Naive B cell (primary cell): ENCODE measurements around the gene SIX4. TPM values are rescaled to one million over a fixed set of nuclear protein-coding genes. Genes with fewer than 3 reads are reported as not detected.

Source experiments
- ATAC-seq, 2 donors: fragments of 150-1000 bp; cut with Tn5 transposase; 2 replicates each; pipeline ENCODE4 v1.10.0; 2021; ENCODE audit warnings: low read depth in 2 of 2, mild to moderate bottlenecking in 2 of 2, moderate library complexity in 2 of 2
- DNase-seq: peaks from one replicate; pipeline ENCODE4 v3.0.0; 2022
- H3K27ac Mint-ChIP-seq, 6 donors: one replicate each; pipeline ENCODE4 v1.8.0; 2020 to 2022; ENCODE audit warnings: mild to moderate bottlenecking in 6 of 6, mixed read lengths in 6 of 6, moderate library complexity in 5 of 6, inconsistent platforms in 2 of 6
- H3K27me3 Mint-ChIP-seq, 3 donors: one replicate each; pipeline ENCODE4 v1.8.0; 2021 to 2022; ENCODE audit warnings: mixed read lengths in 3 of 3, mild to moderate bottlenecking in 1 of 3
- H3K36me3 Mint-ChIP-seq, 2 donors: one replicate each; pipeline ENCODE4 v1.8.0; 2020 to 2022; ENCODE audit warnings: mixed read lengths in 2 of 2, inconsistent platforms in 1 of 2, mild to moderate bottlenecking in 1 of 2
- H3K4me1 Mint-ChIP-seq, 3 donors: one replicate each; pipeline ENCODE4 v1.8.0; 2020 to 2022; ENCODE audit warnings: mixed read lengths in 3 of 3, inconsistent platforms in 1 of 3, mild to moderate bottlenecking in 1 of 3, moderate library complexity in 1 of 3
- H3K4me3 Mint-ChIP-seq, 8 donors: one replicate each; pipeline ENCODE4 v1.8.0; 2020 to 2022; ENCODE audit warnings: mild to moderate bottlenecking in 8 of 8, mixed read lengths in 8 of 8, moderate library complexity in 8 of 8, inconsistent platforms in 2 of 8
- H3K9me3 Mint-ChIP-seq, 7 donors: one replicate each; pipeline ENCODE4 v1.8.0; 2020 to 2022; ENCODE audit warnings: mixed read lengths in 7 of 7, mild to moderate bottlenecking in 5 of 7, inconsistent platforms in 2 of 7, moderate library complexity in 1 of 7
- polyA plus RNA-seq, 6 donors: library from polyadenylated mRNA; unstranded; fragments of 300-500 nt; fragmentation: Illumina TruSeq; gene quantifications; one replicate each; pipeline ENCODE4 v1.2.3, GENCODE V29; 2021; ENCODE audit warnings: low read depth in 6 of 6

SIX4 gene
- not detected for polyA plus RNA-seq

- Mint-ChIP-seq H3K4me3 (peak within 1 kb of the TSS; percentile 78 to 97 (median 90)), H3K36me3 (peaks cover 0 to 6% of the 10 kb centered on the region in 2 donors), H3K27me3 (peaks cover 69 to 83% (median 78%) of the 10 kb centered on the region in 3 donors), H3K27ac (peak within 1 kb of the TSS in 3 of 6 donors; percentile 52 to 81 (median 68)), H3K9me3 (peaks cover 0 to 13% (median 2%) of the 10 kb centered on the region in 7 donors), H3K4me1 (peaks cover 21 to 29% (median 23%) of the 10 kb centered on the region in 3 donors)
- peak in 1 of 2 donors; percentile 32 for ATAC-seq
- peak; percentile 11 for DNase-seq
These were observed at the start of gene SIX4 for GRCh38 chr14:60723907-60724618. SIX4 (minus strand) TSS chr14:60724351; CDS start chr14:60724074, 277 bp downstream.

GRCh38 chr14:60773558-60773957, 49.4 kb upstream of the SIX4 start:
- ATAC-seq, result no peak
- DNase-seq, result no peak
- Mint-ChIP-seq H3K36me3 (no peaks in the 10 kb centered on the region), H3K27me3 (no peaks in the 10 kb centered on the region), H3K9me3 (no peaks in the 10 kb centered on the region), H3K4me3 (no peak overlapping the region), H3K4me1 (peaks cover 7 to 13% (median 11%) of the 10 kb centered on the region in 3 donors), H3K27ac (no peak overlapping the region)

- Mint-ChIP-seq H3K27ac (no peak overlapping the region), H3K27me3 (no peaks in the 10 kb centered on the region), H3K4me1 (peaks cover 9 to 14% (median 13%) of the 10 kb centered on the region in 3 donors), H3K9me3 (no peaks in the 10 kb centered on the region), H3K36me3 (peaks cover 0 to 4% of the 10 kb centered on the region in 2 donors), H3K4me3 (peak overlapping the region in 1 of 8 donors; percentile 4)
- ATAC-seq, result peak in 1 of 2 donors; percentile 62
- no peak for DNase-seq
These were observed 47.0 kb upstream of the SIX4 start for GRCh38 chr14:60771117-60771516.

GRCh38 chr14:60768602-60769001, 44.5 kb upstream of the SIX4 start:
- H3K4me1 Mint-ChIP-seq, result peaks cover 12 to 22% (median 20%) of the 10 kb centered on the region in 3 donors
- H3K27me3 Mint-ChIP-seq, result no peaks in the 10 kb centered on the region
- no peaks in the 10 kb centered on the region for H3K9me3 Mint-ChIP-seq
- DNase-seq (no peak), ATAC-seq (no peak)
- no peak overlapping the region for H3K4me3 Mint-ChIP-seq
- H3K27ac Mint-ChIP-seq, result no peak overlapping the region
- H3K36me3 Mint-ChIP-seq, result peaks cover 8 to 11% of the 10 kb centered on the region in 2 donors

GRCh38 chr14:60760644-60761364, 36.7 kb upstream of the SIX4 start:
- H3K27me3 Mint-ChIP-seq, result peaks cover 0 to 18% (median 0%) of the 10 kb centered on the region in 3 donors
- ATAC-seq (no peak), DNase-seq (no peak)
- H3K27ac Mint-ChIP-seq, result no peak overlapping the region
- no peak overlapping the region for H3K4me3 Mint-ChIP-seq
- H3K36me3 Mint-ChIP-seq, result peaks cover 8 to 18% of the 10 kb centered on the region in 2 donors
- H3K9me3 Mint-ChIP-seq, result peaks cover 0 to 2% (median 0%) of the 10 kb centered on the region in 7 donors
- H3K4me1 Mint-ChIP-seq, result peaks cover 22 to 29% (median 28%) of the 10 kb centered on the region in 3 donors

- H3K27ac Mint-ChIP-seq, result no peak overlapping the region
- H3K4me3 Mint-ChIP-seq, result no peak overlapping the region
- peaks cover 8 to 18% of the 10 kb centered on the region in 2 donors for H3K36me3 Mint-ChIP-seq
- no peak for ATAC-seq
- H3K4me1 Mint-ChIP-seq, result peaks cover 22 to 29% (median 28%) of the 10 kb centered on the region in 3 donors
- no peak for DNase-seq
- peaks cover 0 to 18% (median 0%) of the 10 kb centered on the region in 3 donors for H3K27me3 Mint-ChIP-seq
- H3K9me3 Mint-ChIP-seq, result peaks cover 0 to 2% (median 0%) of the 10 kb centered on the region in 7 donors
These were observed 36.1 kb upstream of the SIX4 start for GRCh38 chr14:60760209-60760608.

GRCh38 chr14:60758885-60759284, 34.7 kb upstream of the SIX4 start:
- Mint-ChIP-seq H3K9me3 (peaks cover 0 to 2% (median 0%) of the 10 kb centered on the region in 7 donors), H3K4me3 (peak overlapping the region in 3 of 8 donors; percentile 38 to 66 (median 59)), H3K27me3 (peaks cover 0 to 18% (median 0%) of the 10 kb centered on the region in 3 donors), H3K4me1 (peaks cover 16 to 34% (median 22%) of the 10 kb centered on the region in 3 donors), H3K27ac (peak overlapping the region in 3 of 6 donors; percentile 20 to 79 (median 49)), H3K36me3 (peaks cover 0 to 11% of the 10 kb centered on the region in 2 donors)
- DNase-seq (no peak), ATAC-seq (no peak)

- Mint-ChIP-seq H3K36me3 (peaks cover 0 to 11% of the 10 kb centered on the region in 2 donors), H3K9me3 (peaks cover 0 to 2% (median 0%) of the 10 kb centered on the region in 7 donors), H3K4me1 (peaks cover 25 to 44% (median 33%) of the 10 kb centered on the region in 3 donors), H3K27ac (no peak overlapping the region), H3K4me3 (no peak overlapping the region), H3K27me3 (peaks cover 0 to 18% (median 0%) of the 10 kb centered on the region in 3 donors)
- no peak for DNase-seq
- no peak for ATAC-seq
These were observed 33.4 kb upstream of the SIX4 start for GRCh38 chr14:60757567-60758002.

GRCh38 chr14:60756847-60757246, 32.7 kb upstream of the SIX4 start:
- no peak for DNase-seq
- Mint-ChIP-seq H3K4me1 (peaks cover 25 to 42% (median 33%) of the 10 kb centered on the region in 3 donors), H3K4me3 (no peak overlapping the region), H3K27me3 (peaks cover 0 to 18% (median 0%) of the 10 kb centered on the region in 3 donors), H3K27ac (no peak overlapping the region), H3K9me3 (peaks cover 0 to 2% (median 0%) of the 10 kb centered on the region in 7 donors), H3K36me3 (peaks cover 0 to 11% of the 10 kb centered on the region in 2 donors)
- no peak for ATAC-seq

- peaks cover 20 to 39% (median 24%) of the 10 kb centered on the region in 3 donors for H3K4me1 Mint-ChIP-seq
- peak overlapping the region in 5 of 8 donors; percentile 13 to 38 (median 31) for H3K4me3 Mint-ChIP-seq
- peak; percentile 93 to 94 for ATAC-seq
- peak; percentile 71 for DNase-seq
- peak overlapping the region; percentile 6 to 88 (median 61) for H3K27ac Mint-ChIP-seq
- peaks cover 0 to 2% (median 0%) of the 10 kb centered on the region in 7 donors for H3K9me3 Mint-ChIP-seq
- H3K36me3 Mint-ChIP-seq, result peaks cover 0 to 5% of the 10 kb centered on the region in 2 donors
- H3K27me3 Mint-ChIP-seq, result peaks cover 0 to 10% (median 0%) of the 10 kb centered on the region in 3 donors
These were observed 29.3 kb upstream of the SIX4 start for GRCh38 chr14:60753264-60754119.

GRCh38 chr14:60744566-60744965, 20.4 kb upstream of the SIX4 start:
- H3K4me1 Mint-ChIP-seq, result peaks cover 4 to 18% (median 5%) of the 10 kb centered on the region in 3 donors
- H3K9me3 Mint-ChIP-seq, result peaks cover 0 to 25% (median 12%) of the 10 kb centered on the region in 7 donors
- DNase-seq (no peak), ATAC-seq (no peak)
- H3K27ac Mint-ChIP-seq, result no peak overlapping the region
- no peak overlapping the region for H3K4me3 Mint-ChIP-seq
- peaks cover 10% of the 10 kb centered on the region in 2 donors for H3K36me3 Mint-ChIP-seq
- no peaks in the 10 kb centered on the region for H3K27me3 Mint-ChIP-seq

GRCh38 chr14:60738843-60739508, 14.8 kb upstream of the SIX4 start:
- ATAC-seq (no peak), DNase-seq (no peak)
- Mint-ChIP-seq H3K27me3 (no peaks in the 10 kb centered on the region), H3K9me3 (peaks cover 0 to 16% (median 10%) of the 10 kb centered on the region in 7 donors), H3K27ac (no peak overlapping the region), H3K4me3 (no peak overlapping the region), H3K4me1 (peaks cover 21 to 30% (median 25%) of the 10 kb centered on the region in 3 donors), H3K36me3 (peaks cover 10 to 17% of the 10 kb centered on the region in 2 donors)
